Breast epithelium (tissue), 3 donors: ENCODE data around the gene PLK5.

Experiments used
- CTCF ChIP-seq, 3 donors: fragments of 450-650 bp; IDR thresholded peaks; one replicate each; pipeline ENCODE4 v1.5.1; 2016 to 2017; ENCODE audit warnings: antibody characterized with exemption in 3 of 3, mild to moderate bottlenecking in 3 of 3, moderate library complexity in 3 of 3
- POLR2AphosphoS5 ChIP-seq, 3 donors: sonication (generic); formaldehyde crosslinking; IDR thresholded peaks; one replicate each; pipeline ENCODE4 v1.6.1; 2017; ENCODE audit warnings: antibody characterized with exemption in 3 of 3

GRCh38 chr19:1585243-1585580 lies 61.3 kb downstream of the PLK5 start:
- TF ChIP-seq CTCF (IDR thresholded peaks at IDR 0.05): no peak
- no peak for TF ChIP-seq POLR2AphosphoS5 (IDR thresholded peaks at IDR 0.05)
